HG02610 (cell line): Measurements from ENCODE around the gene EFCC1.
A peak's percentile ranks its signal among the peaks of the same experiment; 100 is the strongest.

Experiments used
- ATAC-seq: cut with Tn5 transposase; IDR thresholded peaks from one replicate; pipeline ENCODE4 v1.9.1; 2021; ENCODE audit warnings: mild to moderate bottlenecking, moderate library complexity; ENCODE audit not compliant: unreplicated experiment

EFCC1 gene, protein sequence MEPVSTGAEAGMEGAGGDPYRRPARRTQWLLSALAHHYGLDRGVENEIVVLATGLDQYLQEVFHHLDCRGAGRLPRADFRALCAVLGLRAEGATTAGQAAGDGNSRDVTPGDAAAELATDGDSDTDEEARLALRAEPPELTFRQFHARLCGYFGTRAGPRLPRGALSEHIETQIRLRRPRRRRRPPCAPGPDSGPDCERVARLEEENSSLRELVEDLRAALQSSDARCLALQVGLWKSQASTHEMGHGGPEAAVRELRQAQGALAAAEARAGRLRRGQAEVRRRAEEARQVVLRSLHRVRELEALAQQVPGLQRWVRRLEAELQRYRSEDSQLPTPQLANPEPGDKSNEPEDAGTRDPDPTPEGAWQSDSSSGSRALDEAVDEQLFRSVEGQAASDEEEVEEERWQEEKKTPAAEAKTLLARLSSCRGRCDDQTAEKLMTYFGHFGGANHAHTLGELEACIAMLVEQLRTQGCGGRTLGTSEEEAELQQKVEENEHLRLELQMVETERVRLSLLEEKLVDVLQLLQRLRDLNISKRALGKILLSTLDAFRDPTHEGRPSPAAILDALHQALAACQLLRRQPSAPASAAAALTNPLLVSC

DNA sequence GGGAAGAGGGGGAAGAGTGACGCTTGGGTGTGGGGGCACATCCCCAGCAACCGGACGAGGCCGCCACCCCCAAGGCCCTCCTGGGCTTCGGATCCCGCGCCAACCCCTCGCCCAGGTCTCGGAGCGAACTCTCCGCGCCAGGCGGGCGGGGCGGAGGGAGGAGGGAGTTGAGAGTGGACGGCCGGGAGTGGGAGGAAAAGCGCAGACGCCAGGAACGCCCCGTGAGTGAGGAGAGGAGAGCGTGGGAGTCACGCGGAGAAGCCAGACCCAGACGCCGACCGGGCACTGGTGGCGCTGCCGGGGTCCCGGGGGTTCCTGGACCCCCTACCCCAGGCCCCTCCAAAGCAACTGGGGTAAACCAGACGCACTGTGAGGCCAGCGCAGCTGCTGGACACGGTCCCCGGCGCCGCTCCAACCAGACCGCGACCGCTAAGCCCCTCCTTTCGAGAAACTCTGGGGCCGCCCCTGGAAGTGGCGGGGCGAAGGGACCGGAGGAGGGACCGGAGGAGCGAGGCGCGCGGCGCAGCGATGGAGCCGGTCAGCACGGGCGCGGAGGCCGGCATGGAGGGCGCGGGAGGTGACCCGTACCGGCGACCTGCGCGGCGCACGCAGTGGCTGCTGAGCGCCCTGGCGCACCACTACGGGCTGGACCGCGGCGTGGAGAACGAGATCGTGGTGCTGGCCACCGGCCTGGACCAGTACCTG, at the start of gene EFCC1:
TSS of gene EFCC1 (plus strand) at position 204 of the 705 bp plus-strand sequence. CDS start at position 529, 325 bp downstream.
- ATAC-seq: no peak

DNA sequence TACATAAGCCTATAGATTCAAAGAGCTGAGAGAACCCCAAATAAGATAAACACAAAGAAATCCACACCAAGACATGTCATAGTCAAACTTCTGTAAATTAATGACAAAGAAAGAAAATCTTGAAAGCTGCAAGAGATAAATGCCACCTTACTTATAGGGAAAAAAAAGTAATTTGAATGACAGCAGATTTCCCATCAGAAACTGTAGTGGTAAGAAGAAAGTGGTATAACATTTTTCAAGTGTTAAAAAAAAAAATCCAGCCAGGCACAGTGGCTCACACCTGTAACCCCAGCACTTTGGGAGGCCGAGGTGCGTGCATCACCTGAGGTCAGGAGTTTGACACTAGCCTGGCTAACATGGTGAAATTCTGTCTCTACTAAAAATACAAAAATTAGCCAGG, 44.7 kb upstream of the EFCC1 start:
- ATAC-seq: no peak

DNA sequence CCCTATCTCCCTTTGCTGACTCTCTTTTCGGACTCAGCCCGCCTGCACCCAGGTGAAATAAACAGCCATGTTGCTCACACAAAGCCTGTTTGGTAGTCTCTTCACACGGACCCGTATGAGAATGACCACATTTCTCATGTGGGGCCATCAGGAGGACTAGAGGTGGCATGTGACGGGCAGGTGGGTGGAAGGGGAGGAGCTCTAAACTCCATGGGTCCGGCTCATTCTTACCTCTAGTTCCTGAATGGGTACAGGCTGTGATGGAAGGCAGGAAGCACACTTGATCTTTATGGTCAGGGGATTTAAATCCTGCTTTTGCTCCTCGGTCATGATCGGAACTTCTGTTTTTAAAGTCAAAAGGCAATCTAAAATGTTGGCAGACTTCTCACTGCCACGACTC, 35.8 kb upstream of the EFCC1 start:
- no peak for ATAC-seq

DNA sequence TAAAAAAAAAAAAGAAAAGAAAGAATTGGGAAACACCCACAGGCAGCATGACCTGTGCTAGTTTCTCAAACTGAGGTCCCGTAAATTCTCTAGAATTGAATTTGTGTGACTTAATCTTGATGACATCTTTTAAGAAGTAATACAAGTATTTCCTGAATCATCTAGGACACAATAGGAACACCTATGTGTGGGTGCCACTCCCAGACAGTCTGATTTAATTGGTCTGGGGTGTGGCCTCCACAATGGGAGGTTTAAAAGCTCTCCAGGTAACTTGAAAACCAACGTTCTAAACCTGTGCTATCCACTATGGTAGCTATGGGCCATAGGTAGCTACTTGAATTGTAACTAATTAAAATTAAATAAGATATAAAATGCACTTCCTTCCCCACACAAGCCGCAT, 35.3 kb upstream of the EFCC1 start:
- ATAC-seq: no peak

DNA sequence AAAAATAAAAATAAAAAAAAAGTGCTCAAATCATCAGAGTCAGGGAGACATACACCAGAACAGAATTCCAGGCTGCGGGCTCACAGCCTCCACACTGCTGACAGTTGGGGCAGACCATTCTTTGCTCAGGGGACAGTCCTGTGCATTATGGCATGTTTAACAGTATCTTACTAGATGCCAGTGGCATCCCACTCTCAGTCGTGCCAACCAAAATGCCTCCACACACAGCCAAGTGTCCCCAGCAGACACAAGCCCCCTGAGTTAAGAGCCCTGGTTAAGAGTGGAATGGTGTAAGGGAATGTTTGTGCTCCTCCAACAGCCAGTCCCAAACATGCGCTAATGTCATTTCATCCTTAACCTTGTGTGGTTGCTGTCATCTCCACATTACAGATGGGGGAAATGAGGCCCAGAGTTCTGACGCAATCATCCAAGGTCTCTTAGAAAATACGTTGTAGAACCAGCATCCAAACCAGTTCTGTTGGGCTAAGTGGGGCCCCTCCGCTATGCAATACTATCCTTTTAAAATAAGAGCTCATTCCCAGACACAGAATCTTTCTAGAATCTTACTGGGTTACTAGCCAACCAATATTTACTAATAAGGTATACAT, 33.3 kb upstream of the EFCC1 start:
- no peak for ATAC-seq

DNA sequence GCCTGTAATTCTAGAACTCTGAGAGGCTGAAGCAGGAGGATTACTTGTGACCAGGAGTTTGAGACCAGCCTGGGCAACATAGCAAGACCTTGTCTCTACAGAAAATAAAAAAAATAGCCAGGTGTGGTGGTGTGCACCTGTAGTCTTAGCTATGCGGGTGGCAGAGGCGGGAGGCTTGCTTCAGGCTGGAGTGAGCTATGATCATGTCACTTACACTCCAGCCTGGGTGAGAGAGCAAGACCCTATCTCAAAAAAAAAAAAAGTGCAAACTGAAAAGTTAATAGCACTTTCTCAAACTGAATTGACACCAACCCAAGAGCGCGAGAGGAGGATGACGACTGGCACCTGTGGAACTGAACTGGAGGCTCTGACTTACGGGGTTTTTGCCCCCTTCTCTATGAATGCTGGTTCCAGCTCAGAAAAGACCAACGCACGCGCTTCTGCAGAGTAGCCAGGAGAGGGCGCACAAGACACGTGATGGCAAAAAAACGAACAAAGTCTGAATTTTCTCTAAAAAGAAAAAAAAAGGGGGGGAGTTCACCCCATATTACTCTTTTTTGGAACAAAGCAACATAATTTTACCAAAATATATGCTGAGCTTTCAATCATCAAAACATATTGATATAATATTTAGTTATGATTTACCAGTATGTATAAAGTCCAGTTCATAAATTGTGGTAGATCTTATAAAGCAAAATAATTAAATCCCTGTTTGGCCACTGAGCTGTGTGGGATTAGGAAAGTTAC, 30.9 kb upstream of the EFCC1 start:
- no peak for ATAC-seq

DNA sequence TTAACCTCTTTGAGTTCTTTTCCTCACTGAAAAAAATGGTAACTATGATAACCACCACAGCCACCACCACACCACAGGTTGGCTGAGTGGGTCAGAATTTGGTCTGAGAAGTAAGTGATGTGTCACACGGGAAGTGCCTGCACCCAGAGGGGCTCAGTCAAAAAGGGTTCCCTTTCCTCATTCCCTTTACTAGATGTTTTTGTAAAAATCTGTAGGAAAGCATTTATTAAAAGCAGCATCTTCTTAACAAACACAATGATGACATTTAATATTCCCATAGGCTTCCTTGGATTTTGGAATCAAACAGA, 30.4 kb upstream of the EFCC1 start:
- ATAC-seq: no peak

DNA sequence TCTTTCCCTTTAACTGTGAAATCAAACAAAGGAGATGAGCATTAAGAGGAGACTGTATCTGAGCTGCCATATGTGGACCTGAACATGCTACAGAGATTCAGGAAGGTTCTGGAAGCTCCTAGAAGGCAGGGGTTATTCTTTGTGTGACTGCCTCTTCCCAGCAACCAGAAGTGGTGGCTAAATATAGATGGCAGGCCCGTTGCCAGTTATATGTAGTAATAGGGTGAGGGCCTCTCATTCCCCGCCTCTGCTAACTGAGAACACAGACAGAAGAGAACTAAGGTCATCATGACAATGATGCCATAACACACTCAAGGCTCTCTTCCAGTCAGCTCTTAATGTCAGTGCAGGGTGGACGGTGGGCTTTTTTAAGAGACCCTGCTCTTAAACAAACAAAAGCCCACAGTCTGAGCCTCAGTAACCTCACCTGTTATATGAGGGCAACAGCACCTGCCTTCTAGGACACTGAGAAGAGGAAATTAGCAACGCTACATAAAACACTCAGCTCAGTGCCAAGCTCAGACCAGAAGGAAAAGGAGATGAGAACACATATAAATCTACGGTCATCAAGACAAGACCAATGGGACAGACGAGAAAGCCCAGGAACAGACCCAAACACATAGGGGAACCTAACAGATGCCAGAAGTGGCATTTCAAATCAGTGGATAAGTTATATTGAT, 29.5 kb upstream of the EFCC1 start:
- no peak for ATAC-seq

DNA sequence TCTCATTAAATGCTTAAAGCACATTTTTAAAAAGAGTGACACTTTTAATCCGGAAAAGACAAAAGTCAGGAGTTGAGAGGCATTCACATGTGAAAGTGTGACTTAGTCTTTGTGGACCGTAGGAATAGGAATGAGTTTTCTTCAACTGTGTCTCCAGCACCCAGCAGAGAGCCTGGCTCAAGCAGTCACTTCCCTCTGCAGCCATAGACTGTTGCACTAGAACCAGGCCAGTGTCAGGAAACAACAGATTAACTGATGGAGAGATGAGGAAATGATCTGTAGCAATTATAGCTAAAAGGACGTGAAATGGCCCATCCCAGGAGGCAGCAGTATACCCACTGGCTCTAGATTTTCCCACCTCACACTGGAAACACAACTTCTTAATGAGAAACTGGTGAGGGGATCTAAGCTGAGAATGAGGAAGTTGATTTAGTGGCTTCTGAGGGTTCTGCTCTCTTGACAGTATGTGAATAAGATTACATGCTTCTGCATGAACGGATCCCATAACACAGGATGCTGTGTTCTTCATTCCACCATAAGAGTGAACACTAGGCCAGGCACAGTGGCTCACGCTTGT, 27.0 kb upstream of the EFCC1 start:
- no peak for ATAC-seq

DNA sequence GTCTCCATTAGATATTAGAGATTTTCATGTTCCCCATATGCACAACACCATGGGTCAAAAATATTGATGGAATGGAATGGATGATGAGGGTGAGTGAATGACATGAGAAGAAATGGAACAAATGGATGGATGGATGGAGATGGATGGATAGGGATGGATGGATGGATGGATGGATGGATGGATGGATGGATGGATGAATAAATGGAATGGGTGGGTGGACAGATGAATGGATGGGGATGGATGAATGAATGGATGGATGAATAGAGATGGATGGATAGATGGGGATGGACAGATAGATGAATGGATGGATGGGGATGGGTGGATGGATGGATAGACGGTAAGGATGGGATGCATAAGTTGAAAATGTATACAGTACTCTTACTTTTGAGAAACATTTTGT, 25.8 kb upstream of the EFCC1 start:
- ATAC-seq: no peak

DNA sequence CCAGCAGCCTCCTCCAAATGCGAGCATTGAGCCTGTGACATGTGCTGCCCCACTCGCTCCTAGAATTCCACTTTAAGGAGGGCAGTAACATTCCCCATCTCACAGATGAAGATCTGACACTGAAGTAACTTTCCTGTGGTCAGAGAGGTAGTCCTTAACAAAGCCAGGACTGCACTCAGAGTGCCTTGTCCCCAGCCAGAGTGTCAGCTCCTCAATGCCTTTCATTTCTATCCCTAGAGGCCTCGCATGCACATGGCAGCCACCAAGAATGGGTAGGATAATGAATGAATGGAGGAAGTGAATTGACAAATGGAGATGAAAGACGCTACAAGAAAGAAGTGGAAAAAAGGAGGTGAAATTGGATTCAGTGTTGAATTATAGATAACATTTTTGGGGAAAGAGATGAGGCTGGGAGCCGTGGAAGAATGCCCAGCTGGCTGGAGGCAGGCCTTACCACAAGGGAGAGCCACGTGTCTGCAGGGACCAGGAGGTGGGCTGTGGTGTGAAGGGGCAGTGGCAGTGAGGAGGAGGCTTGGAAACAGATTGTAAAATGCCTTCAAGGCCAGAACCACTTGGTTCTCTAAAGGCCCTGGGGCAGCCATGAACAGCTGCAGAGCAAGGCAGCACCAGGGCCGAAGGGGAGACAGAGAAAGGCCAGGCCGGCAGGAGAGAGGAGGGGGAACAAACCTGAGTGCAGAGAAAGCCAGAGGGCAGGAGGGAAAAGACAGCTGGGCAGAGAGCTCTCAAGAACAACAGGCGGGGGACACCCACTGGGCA, 17.6 kb upstream of the EFCC1 start:
- ATAC-seq: no peak

DNA sequence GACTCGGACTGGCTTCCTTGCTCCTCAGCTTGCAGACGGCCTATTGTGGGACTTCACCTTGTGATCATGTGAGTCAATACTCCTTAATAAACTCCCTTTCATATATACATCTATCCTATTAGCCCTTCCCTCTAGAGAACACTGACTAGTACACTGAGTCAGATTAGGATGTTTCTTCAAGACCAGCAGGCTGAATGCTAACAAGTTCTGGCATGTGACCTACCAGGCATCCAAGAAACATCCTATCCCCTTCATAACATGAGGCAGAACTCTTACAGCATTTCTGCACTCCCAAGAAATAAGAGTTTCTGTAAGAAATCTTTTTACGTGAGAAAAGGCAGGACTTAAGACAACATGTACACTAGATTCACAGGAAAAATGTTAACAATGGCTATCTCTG, 16.5 kb upstream of the EFCC1 start:
- ATAC-seq: no peak

DNA sequence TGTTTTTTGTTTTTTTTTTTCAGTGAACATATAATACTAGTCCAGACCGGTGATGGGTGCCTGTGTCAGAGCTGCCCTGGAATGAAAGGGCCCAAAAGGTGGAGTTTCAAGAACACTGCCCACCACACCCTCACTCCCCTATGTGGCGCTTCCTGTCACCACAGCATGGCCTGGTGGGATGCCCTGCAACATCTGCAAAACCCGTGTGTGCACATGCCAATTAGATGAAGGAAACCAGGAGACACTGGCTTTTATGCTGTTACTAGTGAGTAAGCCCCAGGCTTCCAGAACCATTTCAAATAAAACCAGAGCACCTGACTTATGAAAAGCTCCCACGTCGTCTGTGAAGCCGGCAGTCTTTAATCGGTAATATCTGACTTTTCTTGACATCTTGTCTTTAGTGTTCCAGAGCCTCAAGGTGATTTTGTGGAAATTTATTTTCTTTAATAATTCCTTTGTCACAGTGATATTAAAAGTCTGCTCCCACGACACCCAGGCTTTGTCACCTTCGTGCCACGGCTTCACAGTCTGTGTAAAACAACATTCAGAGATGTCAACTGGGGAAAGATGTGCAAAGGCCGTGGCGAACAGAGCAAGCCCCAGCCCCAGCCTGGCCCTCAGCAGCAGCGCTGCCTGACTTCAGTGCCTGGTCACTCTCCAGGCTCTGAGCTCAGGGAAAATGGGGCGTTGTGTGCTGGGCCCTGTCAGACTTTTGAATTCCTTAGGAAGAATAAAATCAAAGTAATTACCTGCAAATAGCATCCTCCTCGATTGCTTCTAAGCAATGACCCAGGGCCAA, 13.6 kb upstream of the EFCC1 start:
- ATAC-seq: no peak

DNA sequence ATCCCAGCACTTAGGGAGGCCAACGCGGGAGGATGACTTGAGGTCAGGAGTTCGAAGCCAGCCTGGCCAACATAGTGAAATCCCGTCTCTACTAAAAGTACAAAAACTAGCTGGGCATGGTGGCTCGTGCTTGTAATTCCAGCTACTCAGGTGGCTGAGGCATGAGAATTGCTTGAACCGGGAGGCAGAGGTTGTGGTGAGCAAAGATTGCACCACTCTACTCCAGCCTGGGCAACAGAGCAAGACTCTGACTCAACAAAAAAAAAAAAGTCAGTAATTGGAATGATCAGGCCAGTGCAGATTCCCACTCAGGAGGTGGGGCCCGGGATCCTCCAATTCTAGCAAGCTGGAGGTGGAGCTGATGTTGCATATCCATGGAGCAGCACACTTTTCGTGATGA, 12.8 kb upstream of the EFCC1 start:
- ATAC-seq: no peak

DNA sequence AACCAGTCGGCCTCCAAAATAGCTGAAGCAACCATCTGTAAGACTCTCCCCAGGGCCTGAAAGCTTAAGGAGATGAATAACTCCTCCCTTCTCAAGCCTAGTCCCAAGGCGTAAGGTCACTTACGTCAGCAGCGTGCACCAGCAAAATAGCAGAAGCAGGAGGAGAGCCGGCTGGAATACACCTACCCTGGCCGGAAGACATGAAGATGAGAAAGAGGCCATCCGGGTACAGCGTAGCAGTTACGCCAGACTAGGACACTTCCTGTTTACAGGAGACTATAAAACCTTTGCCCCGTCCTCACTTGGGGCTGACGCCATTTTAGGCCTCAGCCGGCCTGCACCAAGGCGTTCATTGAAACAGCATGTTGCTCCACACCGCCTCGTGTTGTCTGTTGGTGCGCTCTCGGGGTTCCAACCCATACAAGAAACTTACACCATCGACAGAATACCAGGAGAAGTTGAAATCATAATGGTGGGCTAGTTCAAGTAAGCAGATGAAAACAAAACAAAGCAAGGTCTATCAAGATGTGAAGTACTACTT, 9.7 kb upstream of the EFCC1 start:
- no peak for ATAC-seq

DNA sequence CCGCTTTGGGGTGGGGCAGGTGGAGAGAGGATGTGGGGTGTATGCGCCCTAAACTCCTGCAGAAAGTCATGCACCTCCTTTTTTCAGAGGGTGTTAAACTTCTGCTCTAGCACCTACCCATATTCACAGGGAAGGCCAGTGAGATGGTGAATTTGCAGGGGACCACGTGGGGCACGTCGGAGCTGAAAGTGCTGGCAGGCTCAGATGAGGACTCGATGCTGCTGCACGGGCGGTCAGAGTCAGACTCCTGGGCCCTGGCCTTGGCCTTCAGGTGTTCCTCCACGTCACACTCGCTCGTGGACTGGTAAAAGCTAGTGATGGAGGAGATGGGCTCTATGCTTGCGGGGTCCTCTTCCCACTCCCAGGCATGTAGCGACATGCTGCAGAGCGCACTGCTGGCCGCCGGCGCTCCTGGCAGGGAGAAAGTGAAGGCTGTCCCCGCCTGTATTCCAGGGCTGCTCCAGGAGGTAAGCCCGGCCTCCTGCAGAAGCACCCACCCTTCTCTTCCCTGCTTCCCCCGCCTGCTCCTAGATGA, 8.1 kb upstream of the EFCC1 start:
- no peak for ATAC-seq

DNA sequence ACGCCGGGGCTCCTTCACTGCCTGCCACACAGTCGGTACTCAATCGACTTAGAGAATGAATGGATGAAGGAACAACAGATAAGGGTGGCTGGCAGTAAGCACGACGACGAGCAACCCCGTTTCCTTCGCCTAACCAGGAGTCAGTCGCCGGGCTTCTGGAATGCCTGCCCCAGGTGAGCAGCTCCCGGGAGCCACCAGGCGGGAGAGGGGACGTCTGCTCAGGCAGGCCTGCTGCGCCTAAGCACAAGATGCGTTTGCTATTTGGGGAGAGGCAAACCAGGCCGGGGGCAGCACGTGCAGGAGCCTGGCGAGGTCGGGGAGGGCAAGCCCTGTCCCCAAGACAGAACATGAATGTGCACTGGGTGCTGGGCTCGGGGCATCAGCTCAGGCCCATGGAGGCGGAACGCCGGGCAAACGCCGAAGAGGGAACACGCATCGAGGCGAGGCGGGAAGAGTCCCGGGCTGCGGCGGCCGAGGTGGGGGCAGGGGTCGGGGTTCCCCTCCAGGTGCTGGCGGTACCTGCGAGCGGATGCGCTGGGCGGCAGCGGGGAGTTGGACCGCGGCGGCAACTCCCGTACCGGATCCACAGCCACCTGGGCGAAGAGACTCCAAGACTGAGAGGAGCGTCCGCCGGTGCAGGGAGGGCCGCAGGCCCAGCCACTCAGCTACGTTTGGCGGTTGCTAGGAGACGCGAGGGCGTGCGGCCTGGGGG, 7.5 kb upstream of the EFCC1 start, which contains the start of gene CFAP92:
TSS of gene CFAP92 (minus strand) at position 616 of the 712 bp plus-strand sequence. CDS start 772 bp downstream, outside the sequence.
- ATAC-seq: peak; percentile 80
